ENCODE results near the gene PCDHA8.
A peak's percentile ranks its signal among the peaks of the same experiment; 100 is the strongest.
"Not testable (repeated sequence)": the region's sequence is repeated elsewhere in the genome, so short reads cannot be mapped to it uniquely, and the experiment has no call there.

PCDHA8 gene

DNA sequence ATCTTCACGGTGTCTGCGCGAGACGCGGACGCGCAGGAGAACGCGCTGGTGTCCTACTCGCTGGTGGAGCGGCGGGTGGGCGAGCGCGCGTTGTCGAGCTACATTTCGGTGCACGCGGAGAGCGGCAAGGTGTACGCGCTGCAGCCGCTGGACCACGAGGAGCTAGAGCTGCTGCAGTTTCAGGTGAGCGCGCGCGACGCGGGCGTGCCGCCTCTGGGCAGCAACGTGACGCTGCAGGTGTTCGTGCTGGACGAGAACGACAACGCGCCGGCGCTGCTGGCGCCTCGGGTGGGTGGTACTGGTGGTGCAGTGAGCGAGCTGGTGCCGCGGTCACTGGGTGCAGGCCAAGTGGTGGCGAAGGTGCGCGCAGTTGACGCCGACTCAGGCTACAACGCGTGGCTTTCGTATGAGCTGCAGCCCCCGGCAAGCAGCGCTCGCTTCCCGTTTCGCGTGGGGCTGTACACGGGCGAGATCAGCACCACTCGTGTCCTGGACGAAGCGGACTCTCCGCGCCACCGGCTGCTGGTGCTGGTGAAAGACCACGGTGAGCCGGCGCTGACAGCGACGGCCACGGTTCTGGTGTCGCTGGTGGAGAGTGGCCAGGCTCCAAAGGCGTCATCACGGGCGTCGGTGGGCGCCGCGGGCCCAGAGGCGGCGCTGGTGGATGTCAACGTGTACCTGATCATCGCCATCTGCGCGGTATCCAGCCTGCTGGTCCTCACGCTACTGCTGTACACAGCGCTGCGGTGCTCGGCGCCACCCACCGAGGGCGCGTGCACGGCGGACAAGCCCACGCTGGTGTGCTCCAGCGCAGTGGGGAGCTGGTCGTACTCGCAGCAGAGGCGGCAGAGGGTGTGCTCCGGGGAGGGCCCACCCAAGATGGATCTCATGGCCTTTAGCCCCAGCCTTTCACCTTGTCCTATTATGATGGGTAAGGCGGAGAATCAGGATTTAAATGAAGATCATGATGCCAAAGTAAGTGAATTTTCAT, 11.2 kb upstream of the PCDHA8 start:
- DNase-seq (ENCODE audit: low read depth in 2 of 2): not testable (repeated sequence)

DNA sequence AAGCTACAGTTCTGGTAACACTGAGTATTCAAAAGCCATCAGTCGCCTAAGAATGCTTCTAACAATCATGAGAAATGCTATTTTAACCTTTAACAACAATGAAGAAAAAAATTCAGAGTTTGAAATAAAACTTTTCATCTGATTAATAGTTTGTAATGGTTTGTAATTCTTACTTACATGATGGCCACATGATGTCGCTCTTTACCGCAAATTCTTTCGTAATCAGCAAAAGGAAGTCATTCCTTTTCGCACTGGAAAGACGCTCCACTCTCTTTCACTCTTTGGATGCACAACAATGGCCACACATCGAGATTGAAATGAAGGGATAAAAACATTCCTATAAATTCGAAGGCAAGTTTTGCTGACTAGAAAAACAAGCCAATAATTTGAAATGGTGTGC, 7.0 kb upstream of the PCDHA8 start, which contains the start of gene PCDHA7:
PCDHA7 (plus strand) TSS at position 277 of the 400 bp plus-strand sequence; CDS start at position 392, 115 bp downstream.
- peak in 1 of 2 experiments; percentile 4 for DNase-seq (ENCODE audit: low read depth in 2 of 2)

DNA sequence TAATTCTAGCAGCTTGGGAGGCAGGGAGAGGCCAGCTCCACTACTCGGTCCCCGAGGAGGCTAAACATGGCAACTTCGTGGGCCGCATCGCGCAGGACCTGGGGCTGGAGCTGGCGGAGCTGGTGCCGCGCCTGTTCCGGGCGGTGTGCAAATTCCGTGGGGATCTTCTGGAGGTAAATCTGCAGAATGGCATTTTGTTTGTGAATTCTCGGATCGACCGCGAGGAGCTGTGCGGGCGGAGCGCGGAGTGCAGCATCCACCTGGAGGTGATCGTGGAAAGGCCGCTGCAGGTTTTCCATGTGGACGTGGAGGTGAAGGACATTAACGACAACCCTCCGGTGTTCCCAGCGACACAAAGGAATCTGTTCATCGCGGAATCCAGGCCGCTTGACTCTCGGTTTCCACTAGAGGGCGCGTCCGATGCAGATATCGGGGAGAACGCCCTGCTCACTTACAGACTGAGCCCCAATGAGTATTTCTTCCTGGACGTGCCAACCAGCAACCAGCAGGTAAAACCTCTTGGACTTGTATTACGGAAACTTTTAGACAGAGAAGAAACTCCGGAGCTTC, 6.5 kb upstream of the PCDHA8 start:
- DNase-seq (ENCODE audit: low read depth in 2 of 2): not testable (repeated sequence)

DNA sequence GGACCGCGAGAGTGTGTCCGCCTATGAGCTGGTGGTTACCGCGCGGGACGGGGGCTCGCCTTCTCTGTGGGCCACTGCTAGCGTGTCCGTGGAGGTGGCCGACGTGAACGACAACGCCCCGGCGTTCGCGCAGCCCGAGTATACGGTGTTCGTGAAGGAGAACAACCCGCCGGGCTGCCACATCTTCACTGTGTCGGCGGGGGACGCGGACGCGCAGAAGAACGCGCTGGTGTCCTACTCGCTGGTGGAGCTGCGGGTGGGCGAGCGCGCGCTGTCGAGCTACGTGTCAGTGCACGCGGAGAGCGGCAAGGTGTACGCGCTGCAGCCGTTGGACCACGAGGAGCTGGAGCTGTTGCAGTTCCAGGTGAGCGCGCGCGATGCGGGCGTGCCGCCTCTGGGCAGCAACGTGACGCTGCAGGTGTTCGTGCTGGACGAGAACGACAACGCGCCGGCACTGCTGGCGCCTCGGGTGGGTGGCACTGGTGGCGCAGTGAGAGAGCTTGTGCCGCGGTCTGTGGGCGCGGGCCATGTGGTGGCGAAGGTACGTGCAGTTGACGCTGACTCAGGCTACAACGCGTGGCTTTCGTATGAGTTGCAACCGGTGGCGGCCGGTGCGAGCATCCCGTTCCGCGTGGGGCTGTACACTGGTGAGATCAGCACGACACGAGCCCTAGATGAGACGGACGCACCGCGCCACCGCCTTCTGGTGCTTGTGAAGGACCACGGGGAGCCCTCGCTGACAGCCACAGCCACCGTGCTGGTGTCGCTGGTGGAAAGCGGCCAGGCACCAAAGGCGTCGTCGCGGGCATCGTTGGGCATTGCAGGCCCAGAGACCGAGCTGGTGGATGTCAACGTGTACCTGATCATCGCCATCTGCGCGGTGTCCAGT, 5.1 kb upstream of the PCDHA8 start:
- no peak for DNase-seq (ENCODE audit: low read depth in 2 of 2)

GRCh38 chr5:140842798-140843733, 2.1 kb downstream of the PCDHA8 start:
- DNase-seq (ENCODE audit: low read depth in 2 of 2): no peak

GRCh38 chr5:140848139-140849102, 7.4 kb downstream of the PCDHA8 start, which contains the start of gene PCDHA9:
PCDHA9 (plus strand) TSS chr5:140848382; CDS start chr5:140848496, 114 bp downstream.
- DNase-seq (ENCODE audit: low read depth in 2 of 2): not testable (repeated sequence)

DNA sequence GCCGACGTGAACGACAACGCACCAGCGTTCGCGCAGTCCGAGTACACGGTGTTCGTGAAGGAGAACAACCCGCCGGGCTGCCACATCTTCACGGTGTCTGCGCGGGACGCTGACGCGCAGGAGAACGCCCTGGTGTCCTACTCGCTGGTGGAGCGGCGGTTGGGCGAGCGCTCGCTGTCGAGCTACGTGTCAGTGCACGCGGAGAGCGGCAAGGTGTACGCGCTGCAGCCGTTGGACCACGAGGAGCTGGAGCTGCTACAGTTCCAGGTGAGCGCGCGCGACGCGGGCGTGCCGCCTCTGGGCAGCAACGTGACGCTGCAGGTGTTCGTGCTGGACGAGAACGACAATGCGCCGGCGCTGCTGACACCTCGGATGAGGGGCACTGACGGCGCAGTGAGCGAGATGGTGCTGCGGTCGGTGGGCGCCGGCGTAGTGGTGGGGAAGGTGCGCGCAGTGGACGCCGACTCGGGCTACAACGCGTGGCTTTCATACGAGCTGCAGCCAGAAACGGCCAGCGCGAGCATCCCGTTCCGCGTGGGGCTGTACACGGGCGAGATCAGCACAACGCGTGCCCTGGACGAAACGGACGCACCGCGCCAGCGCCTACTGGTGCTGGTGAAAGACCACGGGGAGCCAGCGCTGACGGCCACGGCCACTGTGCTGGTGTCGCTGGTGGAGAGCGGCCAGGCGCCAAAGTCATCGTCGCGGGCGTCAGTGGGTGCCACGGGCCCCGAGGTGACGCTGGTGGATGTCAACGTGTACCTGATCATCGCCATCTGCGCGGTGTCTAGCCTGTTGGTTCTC, 9.0 kb downstream of the PCDHA8 start:
- DNase-seq (ENCODE audit: low read depth in 2 of 2): not testable (repeated sequence)

DNA sequence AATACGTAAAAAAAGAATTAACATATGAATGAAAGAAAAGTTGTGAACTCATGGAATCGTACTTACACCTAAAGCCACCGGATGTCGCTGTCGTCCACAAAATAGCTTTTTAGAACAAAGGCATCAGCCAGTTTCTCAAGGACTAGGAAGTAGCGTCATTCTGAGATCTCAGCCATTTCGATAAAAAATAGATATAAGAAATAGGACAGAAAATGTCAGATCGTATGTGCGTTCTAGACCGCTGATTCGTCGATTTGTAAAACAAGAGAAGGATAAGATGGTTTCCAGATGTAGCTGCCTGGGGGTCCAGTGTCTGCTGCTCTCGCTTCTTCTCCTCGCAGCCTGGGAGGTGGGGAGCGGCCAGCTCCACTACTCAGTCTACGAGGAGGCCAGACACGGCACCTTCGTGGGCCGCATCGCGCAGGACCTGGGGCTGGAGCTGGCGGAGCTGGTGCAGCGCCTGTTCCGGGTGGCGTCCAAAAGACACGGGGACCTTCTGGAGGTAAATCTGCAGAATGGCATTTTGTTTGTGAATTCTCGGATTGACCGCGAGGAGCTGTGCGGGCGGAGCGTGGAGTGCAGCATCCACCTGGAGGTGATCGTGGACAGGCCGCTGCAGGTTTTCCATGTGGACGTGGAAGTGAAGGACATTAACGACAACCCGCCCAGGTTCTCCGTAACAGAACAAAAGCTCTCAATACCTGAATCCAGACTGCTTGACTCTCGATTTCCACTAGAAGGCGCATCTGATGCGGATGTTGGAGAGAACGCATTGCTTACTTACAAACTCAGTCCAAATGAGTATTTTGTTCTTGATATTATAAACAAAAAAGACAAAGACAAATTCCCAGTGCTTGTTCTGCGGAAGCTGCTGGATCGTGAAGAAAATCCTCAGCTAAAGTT, 15.0 kb downstream of the PCDHA8 start, which contains the start of gene PCDHA10:
PCDHA10 (plus strand) TSS at position 126 of the 903 bp plus-strand sequence; CDS start at position 278, 152 bp downstream.
- DNase-seq (ENCODE audit: low read depth in 2 of 2): no peak

GRCh38 chr5:140857177-140857986, 16.4 kb downstream of the PCDHA8 start:
- no peak for DNase-seq (ENCODE audit: low read depth in 2 of 2)

DNA sequence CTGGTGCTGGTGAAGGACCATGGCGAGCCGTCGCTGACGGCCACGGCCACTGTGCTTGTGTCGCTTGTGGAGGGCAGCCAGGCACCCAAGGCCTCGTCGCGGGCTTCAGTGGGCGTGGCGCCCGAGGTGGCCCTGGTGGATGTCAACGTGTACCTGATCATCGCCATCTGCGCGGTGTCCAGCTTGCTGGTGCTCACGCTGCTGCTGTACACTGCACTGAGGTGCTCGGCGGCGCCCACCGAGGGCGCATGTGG, 16.9 kb downstream of the PCDHA8 start:
- no peak for DNase-seq (ENCODE audit: low read depth in 2 of 2)

DNA sequence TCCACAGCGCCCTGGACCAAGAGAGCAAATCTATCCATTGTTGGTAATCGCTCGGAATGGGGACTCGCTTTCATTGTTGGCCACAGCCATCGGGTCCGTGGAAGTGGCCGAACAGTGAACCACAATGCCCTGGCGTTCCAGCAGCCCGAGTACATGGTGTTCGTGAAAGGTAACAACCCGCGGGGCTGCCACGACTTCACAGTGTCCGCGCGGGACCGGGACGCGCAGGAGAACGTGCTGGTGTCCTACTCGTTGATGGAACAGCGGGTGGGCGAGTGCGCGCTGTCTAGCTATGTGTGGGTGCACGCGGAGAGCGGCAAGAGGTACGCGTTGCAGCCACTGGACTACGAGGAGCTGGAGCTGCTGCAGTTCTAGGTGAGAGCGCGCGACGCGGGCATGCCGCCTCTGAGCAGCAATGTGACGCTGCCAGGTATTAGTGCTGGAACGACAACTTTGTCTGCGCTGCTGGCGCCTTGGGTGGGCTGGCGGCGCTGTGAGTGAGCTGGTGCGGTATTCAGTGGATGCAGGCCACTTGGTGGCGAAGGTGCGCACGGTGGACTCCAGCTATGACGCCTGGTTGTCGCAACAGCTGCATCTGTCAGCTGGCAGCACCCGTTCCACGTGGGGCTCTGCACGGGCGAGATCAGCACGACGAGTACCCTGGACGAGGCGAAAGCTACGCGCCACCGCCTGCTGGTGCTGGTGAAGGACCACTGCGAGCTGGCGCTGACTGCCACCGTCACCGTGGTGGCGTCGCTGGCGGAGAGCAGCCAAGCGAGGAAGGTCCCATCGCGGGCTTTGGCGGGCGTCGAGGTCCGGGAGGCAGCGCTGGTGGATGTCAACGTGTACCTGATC, 21.7 kb downstream of the PCDHA8 start:
- DNase-seq (ENCODE audit: low read depth in 2 of 2): no peak

- no peak for DNase-seq (ENCODE audit: low read depth in 2 of 2)
These were observed 28.0 kb downstream of the PCDHA8 start, which contains the start of gene PCDHA11 for GRCh38 chr5:140868721-140869554. PCDHA11 (plus strand) TSS chr5:140868957; CDS start chr5:140869104, 147 bp downstream.

- DNase-seq (ENCODE audit: low read depth in 2 of 2): no peak
These were observed 28.5 kb downstream of the PCDHA8 start for GRCh38 chr5:140869555-140869886.

DNA sequence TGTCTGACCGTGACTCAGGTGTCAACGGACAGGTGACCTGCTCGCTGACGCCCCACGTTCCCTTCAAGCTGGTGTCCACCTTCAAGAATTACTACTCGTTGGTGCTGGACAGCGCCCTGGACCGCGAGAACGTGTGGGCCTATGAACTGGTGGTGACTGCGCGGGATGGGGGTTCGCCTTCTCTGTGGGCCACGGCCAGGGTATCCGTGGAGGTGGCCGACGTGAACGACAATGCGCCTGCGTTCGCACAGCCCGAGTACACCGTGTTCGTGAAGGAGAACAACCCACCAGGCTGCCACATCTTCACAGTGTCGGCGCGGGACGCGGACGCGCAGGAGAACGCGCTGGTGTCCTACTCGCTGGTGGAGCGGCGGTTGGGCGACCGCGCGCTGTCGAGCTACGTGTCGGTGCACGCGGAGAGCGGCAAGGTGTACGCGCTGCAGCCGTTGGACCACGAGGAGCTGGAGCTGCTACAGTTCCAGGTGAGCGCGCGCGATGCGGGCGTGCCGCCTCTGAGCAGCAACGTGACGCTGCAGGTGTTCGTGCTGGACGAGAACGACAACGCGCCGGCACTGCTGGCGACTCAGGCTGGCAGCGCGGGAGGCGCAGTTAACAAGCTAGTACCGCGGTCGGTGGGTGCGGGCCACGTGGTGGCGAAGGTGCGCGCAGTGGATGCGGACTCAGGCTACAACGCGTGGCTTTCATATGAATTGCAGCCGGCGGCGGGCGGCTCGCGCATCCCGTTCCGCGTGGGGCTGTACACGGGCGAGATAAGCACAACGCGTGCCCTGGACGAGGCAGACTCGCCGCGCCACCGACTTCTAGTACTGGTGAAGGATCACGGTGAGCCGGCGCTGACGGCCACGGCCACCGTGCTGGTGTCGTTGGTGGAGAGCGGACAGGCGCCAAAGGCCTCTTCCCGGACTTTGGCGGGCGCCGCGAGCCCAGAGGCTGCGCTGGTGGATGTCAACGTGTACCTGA, 29.5 kb downstream of the PCDHA8 start:
- no peak for DNase-seq (ENCODE audit: low read depth in 2 of 2)

Data from fibroblast of skin of left biceps (primary cell).